ENCODE measurements around the gene HOOK1.

Gene HOOK1

GRCh38 chr1:59814901-59815825 lies at the start of gene HOOK1:
Gene HOOK1, plus strand, starts transcription at chr1:59814949. Its CDS starts 169 bp downstream, at chr1:59815118.
- DNase-seq (ENCODE audit: low spot score) = no peak

GRCh38 chr1:59765011-59765730 lies 49.6 kb upstream of the HOOK1 start:
- DNase-seq (ENCODE audit: low spot score) = no peak

- DNase-seq (ENCODE audit: low spot score) = no peak
These were observed 48.4 kb upstream of the HOOK1 start for GRCh38 chr1:59766227-59766855.

- no peak for DNase-seq (ENCODE audit: low spot score)
These were observed 47.6 kb upstream of the HOOK1 start for GRCh38 chr1:59767119-59767518.

- DNase-seq (ENCODE audit: low spot score) = no peak
These were observed 45.7 kb upstream of the HOOK1 start for GRCh38 chr1:59768792-59769735.

GRCh38 chr1:59769736-59770095 lies 45.0 kb upstream of the HOOK1 start:
- no peak for DNase-seq (ENCODE audit: low spot score)

- no peak for DNase-seq (ENCODE audit: low spot score)
These were observed 43.4 kb upstream of the HOOK1 start for GRCh38 chr1:59771361-59771760.

- DNase-seq (ENCODE audit: low spot score) = no peak
These were observed 39.3 kb upstream of the HOOK1 start for GRCh38 chr1:59775480-59775879.

- DNase-seq (ENCODE audit: low spot score) = no peak
These were observed 37.5 kb upstream of the HOOK1 start for GRCh38 chr1:59776960-59777852.

GRCh38 chr1:59779949-59780348 lies 34.8 kb upstream of the HOOK1 start:
- DNase-seq (ENCODE audit: low spot score) = no peak

- no peak for DNase-seq (ENCODE audit: low spot score)
These were observed 25.9 kb upstream of the HOOK1 start for GRCh38 chr1:59788825-59789224.

GRCh38 chr1:59798600-59798999 lies 16.1 kb upstream of the HOOK1 start:
- DNase-seq (ENCODE audit: low spot score) = no peak

- DNase-seq (ENCODE audit: low spot score) = no peak
These were observed 11.2 kb upstream of the HOOK1 start for GRCh38 chr1:59803458-59804038.

GRCh38 chr1:59804301-59804700 lies 10.4 kb upstream of the HOOK1 start:
- no peak for DNase-seq (ENCODE audit: low spot score)

- DNase-seq (ENCODE audit: low spot score) = no peak
These were observed 9.2 kb upstream of the HOOK1 start for GRCh38 chr1:59805554-59805953.

- peak; percentile 50 for DNase-seq (ENCODE audit: low spot score)
These were observed 409 bp upstream of the HOOK1 start for GRCh38 chr1:59814180-59814900.

GRCh38 chr1:59815892-59816291 lies 1.1 kb downstream of the HOOK1 start:
- DNase-seq (ENCODE audit: low spot score) = no peak

- DNase-seq (ENCODE audit: low spot score) = no peak
These were observed 1.6 kb downstream of the HOOK1 start for GRCh38 chr1:59816318-59816878.

Data from hematopoietic multipotent progenitor cell treated with erythropoietin and hydrocortisone succinate and interleukin-3 and kit ligand, for 15 days (in vitro differentiated cells).